Measurements from ENCODE around the gene MKNK2.

The MKNK2 gene

GRCh38 chr19:2079865-2080301 lies 28.8 kb upstream of the MKNK2 start:
- DNase-seq: no peak

GRCh38 chr19:2079076-2079864 lies 28.2 kb upstream of the MKNK2 start:
- no peak for DNase-seq

DNA sequence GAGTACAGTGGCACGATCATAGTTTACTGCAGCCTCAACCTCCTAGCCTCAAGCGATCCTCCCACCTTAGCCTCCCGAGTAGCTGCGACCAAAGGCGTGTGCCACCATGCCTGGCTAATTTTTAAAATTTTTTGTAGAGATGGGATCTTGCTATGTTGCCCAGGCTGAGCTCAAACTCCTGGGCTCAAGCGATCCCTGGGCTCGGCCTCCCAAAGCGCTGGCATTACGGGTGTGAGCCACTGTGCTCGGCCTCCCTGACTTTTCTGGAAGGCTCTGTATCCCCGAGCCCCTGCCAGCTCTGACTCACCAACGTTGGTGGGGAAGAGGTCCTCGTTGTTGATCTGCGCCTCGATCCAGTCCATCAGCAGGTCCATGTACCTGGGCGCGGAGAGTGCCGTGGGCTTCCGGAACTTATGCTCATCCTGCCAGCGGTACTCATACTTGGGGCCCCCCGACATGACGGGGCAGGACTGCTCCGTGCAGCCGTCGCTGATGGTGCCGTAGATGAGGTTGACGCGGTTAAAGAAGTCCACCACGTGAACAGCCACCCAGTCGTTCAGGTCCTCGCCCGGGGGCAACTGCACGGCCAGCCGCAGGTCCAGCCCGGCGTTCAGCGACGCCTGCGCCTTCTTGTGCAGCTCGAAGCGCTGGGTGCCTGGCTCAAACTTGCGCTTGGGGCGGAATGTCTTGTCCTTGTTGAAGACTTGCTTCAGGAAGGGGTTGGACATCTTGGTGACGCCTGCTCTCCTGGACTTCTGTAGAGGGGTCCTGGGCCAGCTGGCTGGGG lies 27.0 kb upstream of the MKNK2 start:
- no peak for DNase-seq

GRCh38 chr19:2077398-2077797 lies 26.4 kb upstream of the MKNK2 start:
- DNase-seq: no peak

DNA sequence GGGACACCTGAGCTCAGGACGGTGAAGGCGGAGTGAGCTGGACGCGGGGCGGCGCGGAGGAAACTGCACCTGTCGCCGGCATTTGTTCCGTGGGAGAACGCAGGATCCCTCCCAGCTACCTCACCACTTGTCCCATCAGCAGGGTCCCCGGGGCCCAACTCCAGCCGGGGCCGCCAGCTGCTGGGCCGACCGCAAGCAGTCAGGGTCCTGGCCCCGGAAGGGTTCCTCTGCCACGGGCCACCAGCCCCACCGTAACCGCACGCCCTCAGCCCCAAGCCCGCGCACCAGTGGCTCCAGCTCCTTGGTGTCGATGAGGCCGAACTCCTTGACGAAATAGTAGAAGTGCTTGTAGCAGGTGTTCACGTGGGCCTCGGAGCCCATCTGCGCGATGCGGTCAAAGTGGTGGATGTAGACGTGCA lies 25.5 kb upstream of the MKNK2 start:
- no peak for DNase-seq

- no peak for DNase-seq
Measured at GRCh38 chr19:2072757-2073551, 21.9 kb upstream of the MKNK2 start.

GRCh38 chr19:2070986-2071673 lies 20.1 kb upstream of the MKNK2 start:
- DNase-seq: no peak

GRCh38 chr19:2070436-2070827 lies 19.4 kb upstream of the MKNK2 start:
- DNase-seq: no peak

DNA sequence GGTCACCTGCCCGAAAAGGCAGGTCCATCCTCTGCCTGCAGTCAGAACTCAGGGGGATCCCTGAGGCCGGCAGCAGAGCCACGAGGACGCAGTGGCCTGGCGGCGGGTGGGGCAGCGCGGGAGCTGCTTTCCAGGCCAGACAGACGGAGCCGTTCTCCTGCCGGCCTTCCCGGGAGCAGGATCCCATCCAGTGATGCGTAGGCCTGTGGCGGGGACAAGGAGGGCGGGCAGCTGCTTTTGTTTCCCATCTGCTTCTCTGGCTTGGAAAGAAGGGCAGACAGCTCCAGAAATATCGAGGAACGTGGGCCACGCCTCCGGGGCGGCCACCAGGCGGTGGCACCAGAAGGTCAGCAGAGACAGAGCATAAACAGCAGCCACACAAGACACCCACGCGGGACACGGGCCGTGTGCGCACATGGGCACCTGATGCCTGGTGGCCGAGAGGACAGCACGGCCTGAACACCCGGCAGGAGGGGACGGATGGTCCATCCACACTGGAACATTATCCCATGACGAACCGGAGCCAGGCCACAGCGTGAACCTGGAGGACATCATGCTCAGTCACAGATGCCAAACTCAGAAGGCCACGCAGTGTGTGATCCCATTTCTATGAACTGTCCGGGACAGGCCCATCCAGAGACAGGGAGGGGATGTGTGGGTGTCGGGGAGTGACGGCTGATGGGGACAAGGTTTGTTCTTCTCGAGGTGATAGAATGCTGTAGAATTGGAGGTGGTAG lies 13.9 kb upstream of the MKNK2 start:
- DNase-seq: no peak

DNA sequence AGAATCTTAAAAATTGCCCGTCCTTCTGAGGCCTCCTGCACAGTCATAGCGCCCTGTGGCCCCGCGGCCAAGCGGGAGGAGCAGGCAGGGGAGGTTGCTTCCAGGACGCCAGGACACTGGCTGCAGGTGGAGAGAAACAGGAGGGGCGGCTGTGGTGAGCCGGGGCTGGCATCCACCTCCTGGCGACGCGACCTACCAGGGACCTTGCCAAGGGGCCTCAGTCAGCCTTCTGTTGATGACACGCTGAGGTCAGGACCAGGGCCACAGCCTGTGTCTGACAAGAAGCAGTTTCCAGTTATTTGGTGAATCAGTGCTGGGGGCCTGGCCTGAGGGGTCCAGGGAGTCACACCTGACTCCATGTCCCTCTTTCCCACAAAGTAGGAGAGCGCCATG lies 13.3 kb upstream of the MKNK2 start:
- DNase-seq: no peak

DNA sequence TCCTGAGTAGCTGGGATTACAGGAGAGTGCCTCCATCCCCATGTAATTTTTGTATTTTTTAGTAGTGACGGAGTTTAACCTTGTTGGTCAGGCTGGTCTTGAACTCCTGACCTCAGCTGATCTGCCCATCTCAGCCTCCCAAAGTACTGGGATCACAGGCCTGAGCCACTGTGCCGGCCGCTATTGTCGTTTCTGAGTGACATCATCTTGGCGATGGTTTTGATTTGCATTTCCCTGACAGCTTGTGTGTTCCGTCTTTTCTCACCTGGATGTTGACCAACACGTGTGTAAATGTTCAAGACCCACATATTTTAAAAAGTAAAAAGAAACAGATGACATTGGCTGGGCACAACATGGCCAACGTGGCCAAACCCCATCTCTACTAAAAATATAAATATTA lies 12.8 kb upstream of the MKNK2 start:
- DNase-seq: no peak

- DNase-seq: no peak
Measured at GRCh38 chr19:2062770-2063169, 11.7 kb upstream of the MKNK2 start.

DNA sequence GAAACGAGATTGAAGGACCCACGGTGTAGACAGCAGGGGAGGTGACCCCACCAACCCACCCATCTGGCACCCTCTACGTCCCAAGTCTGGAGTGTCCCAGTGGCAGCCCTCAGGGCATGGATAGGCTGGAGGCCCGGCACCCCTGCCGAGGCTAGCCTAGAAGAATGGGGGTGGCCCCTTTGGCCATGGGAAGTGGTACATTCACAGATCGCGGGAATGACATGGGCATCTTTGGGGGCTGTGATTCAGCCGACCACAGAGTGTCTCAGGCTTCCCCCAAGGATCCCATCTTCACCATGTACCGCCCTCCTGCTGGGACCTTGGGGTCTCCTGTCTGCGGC lies 11.3 kb upstream of the MKNK2 start:
- no peak for DNase-seq

DNA sequence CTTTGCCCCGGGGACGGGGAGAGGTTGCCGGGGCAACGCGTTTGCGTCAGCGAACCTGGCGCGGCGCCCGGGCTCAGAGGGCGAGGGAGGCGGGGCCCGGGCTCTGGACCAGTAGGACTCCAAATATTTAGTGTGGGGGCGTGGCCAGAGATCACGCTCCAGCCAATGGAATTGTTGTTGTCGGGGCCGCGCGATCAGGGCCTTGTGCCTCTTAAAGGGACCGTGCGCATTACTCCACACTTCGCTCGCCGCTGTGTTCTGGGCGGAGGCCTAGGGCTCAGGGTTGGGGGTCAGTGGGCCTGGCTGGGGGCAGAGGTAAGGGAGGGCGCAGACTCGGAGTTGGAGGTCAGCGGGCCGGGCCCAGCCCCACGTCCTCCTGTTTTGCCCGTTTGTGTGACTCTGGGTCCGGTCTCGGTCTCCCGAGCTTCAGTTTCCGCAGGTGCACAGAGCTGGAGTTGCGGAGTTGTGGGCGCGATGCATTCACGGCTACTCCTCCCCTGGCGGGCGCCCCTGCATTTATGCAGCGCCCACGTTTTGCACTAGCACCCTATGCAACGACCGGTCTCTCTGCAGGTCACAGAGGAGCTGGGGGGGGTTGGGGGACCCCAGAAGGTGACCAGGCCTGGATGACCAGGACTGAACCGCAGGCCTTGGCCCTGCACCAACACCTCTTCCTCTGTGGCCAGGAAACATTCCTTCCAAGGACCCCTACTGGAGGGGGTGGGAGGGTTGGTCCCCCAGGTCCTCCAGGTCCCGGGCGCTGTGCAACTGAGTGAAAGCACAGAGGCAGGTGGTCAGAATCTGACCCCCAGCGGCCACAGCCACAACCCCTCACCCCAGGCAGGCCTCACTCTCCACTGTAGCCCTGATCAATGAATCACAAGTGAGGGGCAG lies 10.7 kb upstream of the MKNK2 start:
- DNase-seq: peak; percentile 100

GRCh38 chr19:2060884-2061494 lies 9.9 kb upstream of the MKNK2 start:
- peak; percentile 70 for DNase-seq

- DNase-seq: no peak
Measured at GRCh38 chr19:2059422-2060201, 8.6 kb upstream of the MKNK2 start.

GRCh38 chr19:2058570-2059421 lies 7.8 kb upstream of the MKNK2 start:
- no peak for DNase-seq

DNA sequence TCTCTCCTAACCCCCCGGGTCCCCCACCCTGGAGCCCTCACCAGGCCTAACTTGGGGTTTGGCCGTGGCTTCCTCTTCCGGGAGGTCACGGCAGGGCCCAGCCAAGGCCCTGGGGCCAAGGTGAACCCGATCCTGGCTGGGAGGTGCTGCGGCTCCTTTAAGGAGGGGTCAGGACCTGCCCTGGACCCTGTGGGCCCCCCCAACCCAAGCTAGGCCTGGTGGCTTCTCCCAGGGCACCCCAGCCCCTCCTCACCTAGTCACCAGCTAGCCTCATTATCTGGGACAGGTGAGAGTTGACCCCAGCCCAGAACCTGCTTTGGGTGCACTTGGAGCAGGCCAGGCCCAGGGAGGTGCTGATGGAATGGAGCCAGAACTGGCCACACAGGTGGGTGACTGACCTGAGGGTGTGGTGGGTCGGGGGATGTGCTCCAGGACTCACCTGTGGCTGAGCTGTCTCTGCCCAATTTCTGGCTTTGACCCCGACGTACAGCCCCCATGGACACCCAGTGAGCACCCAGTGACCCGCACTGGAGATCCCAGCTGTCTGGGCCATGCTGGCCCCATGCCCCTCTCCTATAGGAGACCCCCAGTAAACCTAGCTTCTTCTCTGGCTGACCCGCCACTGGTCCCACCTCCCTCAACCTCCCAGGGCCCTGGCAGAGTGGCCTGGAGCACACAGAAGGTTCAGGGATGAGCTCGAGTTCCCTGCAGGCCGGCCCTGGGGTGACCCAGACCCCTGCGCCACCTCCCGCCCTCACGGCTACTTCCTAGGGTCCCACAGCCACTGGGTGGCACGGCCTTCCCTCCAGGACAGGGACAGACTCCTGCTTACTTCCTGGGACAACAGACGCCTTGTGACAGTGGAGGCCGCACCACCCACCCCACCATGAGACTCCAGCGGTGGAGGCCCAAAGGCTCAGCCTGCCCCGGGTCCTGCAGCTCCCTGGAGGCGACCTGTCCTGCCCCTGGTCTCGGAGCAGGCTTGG lies 6.7 kb upstream of the MKNK2 start:
- DNase-seq: no peak
